GM08714 (cell line): ENCODE data around the gene KCNH3.

ENCODE experiments used
- H3K4me3 ChIP-seq: fragments of 200-500 bp; sonication (Bioruptor generic); 2 replicates; pipeline ENCODE4 v1.5.1; 2014; ENCODE audit warnings: mild to moderate bottlenecking, low read length, inconsistent platforms
- ZNF274 ChIP-seq: IDR thresholded peaks from 2 replicates; pipeline ENCODE4 v1.6.1; 2012; ENCODE audit warnings: mild to moderate bottlenecking, low read depth, low read length

Gene KCNH3

DNA sequence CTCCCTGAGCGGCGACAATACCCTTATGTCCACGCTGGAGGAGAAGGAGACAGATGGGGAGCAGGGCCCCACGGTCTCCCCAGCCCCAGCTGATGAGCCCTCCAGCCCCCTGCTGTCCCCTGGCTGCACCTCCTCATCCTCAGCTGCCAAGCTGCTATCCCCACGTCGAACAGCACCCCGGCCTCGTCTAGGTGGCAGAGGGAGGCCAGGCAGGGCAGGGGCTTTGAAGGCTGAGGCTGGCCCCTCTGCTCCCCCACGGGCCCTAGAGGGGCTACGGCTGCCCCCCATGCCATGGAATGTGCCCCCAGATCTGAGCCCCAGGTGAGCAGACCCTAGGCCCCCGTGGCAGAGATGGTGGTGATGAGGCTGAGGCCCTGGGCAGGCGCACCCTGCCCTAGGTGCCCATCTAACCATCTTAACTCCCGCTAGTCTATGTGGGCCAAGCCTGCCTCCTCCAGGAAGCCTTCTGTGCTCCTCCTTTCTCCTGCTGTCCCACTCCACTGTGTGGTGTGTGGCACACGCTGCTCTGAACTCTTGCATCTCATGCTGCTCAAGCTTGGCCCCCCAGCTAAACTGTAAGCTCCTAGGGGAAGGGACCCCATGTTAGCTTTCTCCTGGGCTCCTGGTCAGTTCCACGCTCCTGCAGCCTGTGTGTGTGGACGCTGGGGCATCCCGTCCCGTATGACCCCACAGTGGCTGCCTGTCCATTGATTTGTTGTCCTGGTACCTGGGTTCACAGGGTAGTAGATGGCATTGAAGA, 17.0 kb downstream of the KCNH3 start:
- H3K4me3 ChIP-seq = no peak overlapping the region
- no peak for TF ChIP-seq ZNF274

DNA sequence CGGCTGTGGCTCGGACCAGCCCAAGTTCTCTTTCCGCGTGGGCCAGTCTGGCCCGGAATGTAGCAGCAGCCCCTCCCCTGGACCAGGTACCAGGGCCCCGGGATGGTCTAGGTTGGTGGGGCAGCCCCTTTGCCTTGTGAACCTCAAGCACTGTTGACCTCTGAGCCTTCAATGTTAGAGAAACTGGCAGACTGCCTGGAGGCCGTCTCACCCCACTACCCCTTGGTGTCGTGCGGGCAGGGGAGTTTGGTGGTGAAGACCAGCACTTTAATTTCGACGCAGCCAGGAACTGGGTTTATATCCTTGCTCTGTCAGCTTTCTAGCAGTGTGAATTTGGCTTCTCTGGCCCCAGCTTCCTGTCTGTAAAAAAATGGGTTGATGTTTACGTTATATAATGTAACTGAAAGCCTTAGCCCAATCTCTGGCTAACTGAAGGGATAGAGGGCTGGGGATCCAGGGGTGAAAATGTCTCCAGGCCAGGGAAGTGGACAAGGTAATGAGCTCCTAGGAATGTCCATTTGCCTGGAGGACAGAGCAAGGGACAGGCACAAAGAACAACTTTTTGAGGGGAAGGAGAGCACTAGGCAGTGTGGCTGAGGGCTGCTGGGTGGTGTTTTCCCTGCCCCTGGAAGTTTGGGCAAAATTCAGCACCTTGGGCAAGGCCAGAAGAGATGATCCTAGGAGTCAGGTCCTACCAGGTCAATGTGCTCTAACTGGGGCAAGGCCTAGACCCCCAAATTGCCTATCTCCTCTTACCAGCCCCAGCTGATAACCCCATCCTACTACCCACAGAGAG, 17.8 kb downstream of the KCNH3 start:
- no peak overlapping the region for H3K4me3 ChIP-seq
- TF ChIP-seq ZNF274 = no peak

DNA sequence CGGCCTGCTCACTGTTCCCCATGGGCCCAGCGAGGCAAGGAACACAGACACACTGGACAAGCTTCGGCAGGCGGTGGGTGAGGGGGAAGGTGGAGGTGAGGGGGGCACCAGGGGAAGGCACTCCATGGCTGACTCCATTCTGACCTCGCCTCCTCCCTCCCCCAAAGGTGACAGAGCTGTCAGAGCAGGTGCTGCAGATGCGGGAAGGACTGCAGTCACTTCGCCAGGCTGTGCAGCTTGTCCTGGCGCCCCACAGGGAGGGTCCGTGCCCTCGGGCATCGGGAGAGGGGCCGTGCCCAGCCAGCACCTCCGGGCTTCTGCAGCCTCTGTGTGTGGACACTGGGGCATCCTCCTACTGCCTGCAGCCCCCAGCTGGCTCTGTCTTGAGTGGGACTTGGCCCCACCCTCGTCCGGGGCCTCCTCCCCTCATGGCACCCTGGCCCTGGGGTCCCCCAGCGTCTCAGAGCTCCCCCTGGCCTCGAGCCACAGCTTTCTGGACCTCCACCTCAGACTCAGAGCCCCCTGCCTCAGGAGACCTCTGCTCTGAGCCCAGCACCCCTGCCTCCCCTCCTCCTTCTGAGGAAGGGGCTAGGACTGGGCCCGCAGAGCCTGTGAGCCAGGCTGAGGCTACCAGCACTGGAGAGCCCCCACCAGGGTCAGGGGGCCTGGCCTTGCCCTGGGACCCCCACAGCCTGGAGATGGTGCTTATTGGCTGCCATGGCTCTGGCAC, 18.5 kb downstream of the KCNH3 start:
- H3K4me3 ChIP-seq = no peak overlapping the region
- no peak for TF ChIP-seq ZNF274

- no peak for TF ChIP-seq ZNF274
- no peak overlapping the region for H3K4me3 ChIP-seq
Measured at GRCh38 chr12:49557917-49558215, 19.0 kb downstream of the KCNH3 start.

- no peak overlapping the region for H3K4me3 ChIP-seq
- TF ChIP-seq ZNF274 = no peak
Measured at GRCh38 chr12:49558526-49558925, 19.7 kb downstream of the KCNH3 start.

- TF ChIP-seq ZNF274 = no peak
Measured at GRCh38 chr12:49559011-49559675, 20.3 kb downstream of the KCNH3 start.

GRCh38 chr12:49560695-49561094, 21.9 kb downstream of the KCNH3 start:
- H3K4me3 ChIP-seq = no peak overlapping the region
- TF ChIP-seq ZNF274 = no peak

More at GRCh38 chr12:49559011-49559675, 20.3 kb downstream of the KCNH3 start:
- H3K4me3 ChIP-seq = no peak overlapping the region

GRCh38 chr12:49562233-49562632, 23.4 kb downstream of the KCNH3 start:
- TF ChIP-seq ZNF274 = no peak

DNA sequence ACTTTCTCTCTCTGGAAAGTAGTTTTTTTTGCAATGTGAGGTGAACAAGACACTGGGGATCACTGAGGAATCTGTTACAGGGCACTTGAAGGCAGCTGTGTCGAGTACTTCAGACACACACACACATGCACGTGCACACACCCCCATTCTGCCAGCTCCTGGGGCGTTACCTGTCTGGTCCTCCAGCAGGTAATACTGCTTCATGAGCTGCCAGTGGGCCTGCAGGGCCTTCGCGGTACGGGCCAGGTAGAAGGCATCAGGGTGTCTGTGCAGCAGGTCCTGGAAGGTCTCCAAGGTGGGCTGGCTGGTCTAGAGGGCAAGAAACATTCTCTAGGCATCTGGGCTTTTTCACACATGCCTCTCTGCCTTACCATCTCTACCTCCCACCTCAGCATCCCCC, 24.0 kb downstream of the KCNH3 start:
- TF ChIP-seq ZNF274 = no peak
- H3K4me3 ChIP-seq = no peak overlapping the region

More at GRCh38 chr12:49562233-49562632, 23.4 kb downstream of the KCNH3 start:
- H3K4me3 ChIP-seq = no peak overlapping the region

- TF ChIP-seq ZNF274 = no peak
- no peak overlapping the region for H3K4me3 ChIP-seq
Measured at GRCh38 chr12:49563951-49564685, 25.3 kb downstream of the KCNH3 start.

DNA sequence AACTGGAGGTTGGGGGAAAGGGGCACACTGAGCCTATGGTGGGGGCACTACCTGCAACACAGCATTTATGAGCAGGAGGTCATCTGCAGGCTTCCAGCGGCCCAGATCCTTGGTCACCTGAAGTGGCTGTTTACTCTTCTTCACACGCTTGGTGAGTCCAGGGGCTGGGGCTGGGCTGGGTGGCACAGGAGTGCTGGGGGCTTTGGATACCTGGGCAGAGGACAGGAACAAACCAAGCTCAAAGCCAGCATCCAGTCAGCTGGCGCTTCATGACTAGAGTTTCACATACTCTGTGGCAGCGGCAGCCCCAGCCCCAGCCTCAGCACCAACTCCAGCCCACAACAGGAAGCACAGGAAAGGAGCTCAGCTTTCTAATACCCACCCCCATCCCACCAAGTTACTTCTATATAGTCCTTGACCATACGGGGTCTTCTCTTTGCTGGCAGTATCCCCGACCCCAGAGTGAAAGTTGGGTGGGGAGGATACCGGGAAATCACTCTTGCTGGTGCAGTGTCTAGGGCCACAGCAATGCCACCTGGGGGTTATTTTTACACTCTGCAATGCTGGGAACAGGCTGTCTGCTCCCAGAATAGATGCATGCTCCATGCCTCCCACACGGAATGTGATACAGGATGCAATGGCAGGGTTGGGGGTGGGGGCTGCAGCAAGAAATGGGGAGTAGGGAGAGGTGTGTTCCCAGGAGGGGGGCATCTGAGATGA, 26.0 kb downstream of the KCNH3 start:
- TF ChIP-seq ZNF274 = no peak
- H3K4me3 ChIP-seq = no peak overlapping the region

DNA sequence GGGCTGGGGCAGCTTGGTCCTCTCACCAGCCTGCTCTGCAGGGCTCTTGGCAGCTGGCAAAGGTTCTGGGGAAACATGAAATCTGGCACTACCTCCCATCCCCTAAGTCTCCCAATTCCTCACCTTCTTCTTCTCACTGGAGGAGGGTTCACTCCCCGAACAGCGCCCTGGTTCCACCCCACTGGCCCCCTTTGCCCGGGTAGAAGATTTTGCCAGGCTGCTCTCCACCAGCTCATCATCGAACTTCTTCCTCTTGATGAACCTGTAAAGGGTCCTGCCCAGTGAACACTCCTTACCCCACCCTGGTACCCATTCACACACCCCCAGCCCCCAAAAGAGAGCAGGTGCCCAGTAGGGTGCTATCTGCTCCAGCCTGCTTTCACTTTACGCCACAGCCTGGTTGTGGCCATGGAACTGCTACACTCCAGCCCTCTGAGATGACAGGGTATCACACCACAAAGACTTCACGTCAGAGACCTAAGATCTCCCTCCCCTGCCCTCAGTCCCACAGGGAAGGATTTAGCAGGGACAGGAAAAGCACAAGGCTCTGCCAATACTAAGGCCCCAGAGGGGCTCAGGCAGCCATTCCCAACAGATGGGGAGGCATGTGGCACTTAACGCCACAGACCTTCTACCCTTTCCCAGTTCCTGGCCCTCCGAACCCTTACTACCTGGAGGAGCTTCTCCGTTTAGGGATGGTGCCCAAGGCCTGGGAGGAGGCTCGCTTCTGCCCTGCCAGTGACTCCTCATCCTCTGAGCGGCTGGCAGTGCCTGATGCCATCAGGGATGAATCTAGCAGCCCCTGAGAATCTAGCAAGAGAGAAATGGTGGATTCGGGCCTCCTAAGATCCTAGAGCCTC, 26.8 kb downstream of the KCNH3 start:
- no peak for TF ChIP-seq ZNF274
- no peak overlapping the region for H3K4me3 ChIP-seq
